ENCODE data around the gene USP40.
A peak's percentile ranks its signal among the peaks of the same experiment; 100 is the strongest.

The USP40 gene

DNA sequence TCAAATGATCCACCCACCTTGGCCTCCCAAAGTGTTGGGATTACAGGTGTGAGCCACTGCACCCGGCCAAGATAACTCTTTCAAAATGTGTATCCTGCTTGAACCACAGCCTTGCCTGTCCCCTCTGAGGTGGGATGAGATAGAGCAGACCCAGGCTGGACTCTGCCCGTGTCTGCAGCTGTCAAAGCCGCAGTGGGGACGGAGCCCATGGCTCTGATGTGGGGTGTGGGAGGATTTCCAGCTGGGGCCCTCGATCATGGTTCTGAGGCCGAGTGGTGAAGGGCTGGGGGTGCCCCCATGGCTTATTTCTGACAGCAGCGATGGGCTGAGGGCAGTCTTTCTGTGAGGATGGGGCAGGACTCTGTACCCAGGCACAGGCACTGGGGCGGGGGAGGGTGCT is 107.8 kb downstream of the USP40 start:
- no peak for DNase-seq (ENCODE audit: low read depth)

DNA sequence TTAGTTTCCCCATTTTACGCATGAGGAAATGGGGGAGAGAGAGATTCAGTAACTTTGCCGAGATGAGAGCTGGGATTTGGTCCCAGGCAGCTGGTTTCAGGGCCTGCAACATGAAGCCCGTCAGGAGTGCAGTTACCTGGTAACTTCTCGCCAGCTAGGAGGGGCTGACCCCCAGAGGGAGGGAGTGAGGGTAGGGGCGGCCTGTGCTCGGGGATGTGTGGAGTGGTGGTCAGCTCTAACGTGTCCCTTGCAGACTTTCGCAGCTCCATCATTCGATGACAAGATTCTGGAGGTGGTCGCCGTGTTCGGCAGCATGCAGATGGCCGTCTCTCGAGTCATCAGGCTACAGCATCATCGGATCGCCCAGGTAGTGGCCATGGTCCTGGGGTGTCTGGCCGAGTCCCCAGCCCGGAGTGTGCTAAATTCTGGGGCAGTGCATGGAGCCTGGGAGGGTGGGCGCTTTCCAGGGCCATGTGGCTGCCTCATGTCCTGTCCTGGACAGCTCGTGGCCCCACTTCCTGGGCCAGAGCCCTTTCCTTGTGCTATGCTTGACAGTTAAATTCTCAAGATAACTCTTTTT is 108.5 kb downstream of the USP40 start:
- no peak for DNase-seq (ENCODE audit: low read depth)

DNA sequence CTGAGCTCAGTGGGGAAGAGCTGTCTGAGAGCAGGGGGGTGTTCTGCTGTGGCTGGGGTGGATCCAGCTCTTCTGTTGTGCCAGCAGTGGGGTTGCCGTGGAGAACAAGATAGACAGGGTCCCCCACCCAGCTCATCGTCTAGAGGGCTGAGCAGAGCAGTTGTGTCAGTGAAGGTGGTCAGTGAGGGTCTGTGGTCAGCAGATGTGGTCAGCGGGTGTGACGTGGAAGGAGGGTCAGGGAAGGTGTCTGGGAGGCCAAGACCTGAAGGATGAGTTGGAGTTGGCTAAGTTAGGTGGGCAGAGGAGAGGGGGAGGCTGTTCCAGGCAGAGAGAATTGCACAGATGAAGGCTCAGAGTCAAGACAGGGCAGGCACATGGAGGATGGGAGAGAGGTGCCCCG is 109.2 kb downstream of the USP40 start:
- no peak for DNase-seq (ENCODE audit: low read depth)

DNA sequence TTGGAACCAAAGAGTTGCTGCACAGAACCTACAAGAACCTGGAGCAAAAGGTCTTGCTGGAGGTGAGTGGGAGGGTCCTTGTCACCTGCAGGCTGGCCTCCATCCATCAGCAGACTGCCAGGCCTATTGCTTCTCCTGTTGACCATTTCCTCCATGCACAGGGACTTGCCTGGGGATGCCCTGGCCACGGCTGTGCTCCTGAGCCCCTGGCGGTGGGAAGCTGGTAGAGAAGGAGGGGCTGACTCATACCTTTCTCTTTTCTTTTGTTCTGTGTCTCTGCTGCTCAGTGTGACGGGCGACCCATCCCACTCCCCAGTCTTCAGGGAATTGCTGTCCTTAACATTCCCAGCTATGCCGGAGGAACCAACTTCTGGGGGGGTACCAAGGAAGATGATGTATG is 109.6 kb downstream of the USP40 start:
- no peak for DNase-seq (ENCODE audit: low read depth)

DNA sequence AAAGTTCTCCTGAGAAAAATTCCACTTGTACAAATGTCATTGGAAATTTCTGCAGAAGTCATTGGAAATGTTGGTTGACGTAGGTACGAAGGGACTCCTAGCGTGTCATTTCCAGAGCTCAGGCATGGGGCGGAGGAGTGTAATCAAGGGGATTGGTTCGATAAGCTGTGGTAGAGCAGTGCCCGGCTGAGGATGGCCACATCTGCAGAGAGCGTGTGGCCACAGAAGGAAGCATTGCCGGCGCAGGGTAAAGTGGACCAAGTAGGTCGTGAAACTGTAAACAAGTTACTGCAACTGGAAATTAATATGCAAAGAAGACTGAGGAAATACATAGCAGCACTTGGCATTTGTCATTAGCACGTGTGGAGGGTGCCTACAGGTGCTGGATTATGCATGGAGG is 110.5 kb downstream of the USP40 start:
- no peak for DNase-seq (ENCODE audit: low read depth)

DNA sequence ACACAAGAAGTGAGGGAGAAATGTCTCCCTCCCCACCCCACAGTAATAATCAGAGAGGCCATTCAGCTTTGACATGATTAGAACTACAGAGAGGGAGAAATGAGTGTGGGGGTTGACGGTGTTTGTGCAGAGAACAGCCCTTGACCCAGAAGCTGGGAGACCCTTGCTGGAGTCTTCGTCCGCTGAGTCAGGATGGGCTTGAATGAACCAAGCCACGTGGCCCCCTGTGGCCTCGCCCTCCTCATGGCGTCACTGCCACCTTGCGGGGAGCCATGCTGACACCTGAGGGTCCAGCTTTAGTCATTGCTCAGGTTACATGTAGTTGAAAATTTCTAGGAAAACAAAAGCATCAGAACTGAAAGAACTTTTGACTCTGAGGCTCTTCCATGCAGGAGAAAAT is 111.1 kb downstream of the USP40 start:
- DNase-seq (ENCODE audit: low read depth), result no peak

DNA sequence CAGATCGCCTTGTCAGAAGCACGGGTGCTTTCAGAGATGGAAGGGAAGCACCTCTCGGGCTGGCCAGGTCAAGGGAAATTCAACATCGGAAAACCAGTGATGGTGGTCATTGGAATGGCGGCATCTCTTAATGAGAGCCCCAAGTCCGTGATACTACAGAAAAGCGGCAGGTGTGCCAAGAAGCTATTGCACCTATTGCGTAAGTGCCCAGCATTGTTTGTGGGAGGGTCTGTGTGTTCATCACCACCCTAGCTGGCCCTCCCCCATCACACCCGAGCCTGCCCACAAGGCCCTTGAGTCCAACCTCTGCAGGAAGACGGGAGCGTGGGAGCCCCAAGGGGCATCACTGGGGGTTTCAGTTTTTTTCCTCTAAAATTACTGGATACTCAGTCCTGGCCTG is 111.6 kb downstream of the USP40 start:
- no peak for DNase-seq (ENCODE audit: low read depth)

DNA sequence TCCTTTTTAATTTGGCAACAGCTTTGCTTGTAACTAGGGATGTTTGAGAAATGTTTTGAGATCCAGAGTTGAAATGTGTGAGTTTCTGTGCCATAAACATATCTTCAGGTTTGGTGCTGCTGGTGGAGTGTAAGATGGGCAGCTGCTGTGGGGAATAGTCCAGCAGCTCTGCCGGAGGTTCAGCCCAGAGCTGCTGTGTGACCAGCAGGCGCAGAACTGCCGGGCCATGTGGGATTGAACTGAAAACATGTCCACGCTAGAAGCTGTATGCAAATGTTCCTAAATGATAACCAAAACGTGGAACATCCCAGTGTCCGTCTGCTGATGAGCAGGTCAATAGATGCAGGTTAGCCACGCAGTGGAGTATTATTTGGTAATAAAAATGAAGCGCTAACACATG is 112.7 kb downstream of the USP40 start:
- DNase-seq (ENCODE audit: low read depth), result no peak

DNA sequence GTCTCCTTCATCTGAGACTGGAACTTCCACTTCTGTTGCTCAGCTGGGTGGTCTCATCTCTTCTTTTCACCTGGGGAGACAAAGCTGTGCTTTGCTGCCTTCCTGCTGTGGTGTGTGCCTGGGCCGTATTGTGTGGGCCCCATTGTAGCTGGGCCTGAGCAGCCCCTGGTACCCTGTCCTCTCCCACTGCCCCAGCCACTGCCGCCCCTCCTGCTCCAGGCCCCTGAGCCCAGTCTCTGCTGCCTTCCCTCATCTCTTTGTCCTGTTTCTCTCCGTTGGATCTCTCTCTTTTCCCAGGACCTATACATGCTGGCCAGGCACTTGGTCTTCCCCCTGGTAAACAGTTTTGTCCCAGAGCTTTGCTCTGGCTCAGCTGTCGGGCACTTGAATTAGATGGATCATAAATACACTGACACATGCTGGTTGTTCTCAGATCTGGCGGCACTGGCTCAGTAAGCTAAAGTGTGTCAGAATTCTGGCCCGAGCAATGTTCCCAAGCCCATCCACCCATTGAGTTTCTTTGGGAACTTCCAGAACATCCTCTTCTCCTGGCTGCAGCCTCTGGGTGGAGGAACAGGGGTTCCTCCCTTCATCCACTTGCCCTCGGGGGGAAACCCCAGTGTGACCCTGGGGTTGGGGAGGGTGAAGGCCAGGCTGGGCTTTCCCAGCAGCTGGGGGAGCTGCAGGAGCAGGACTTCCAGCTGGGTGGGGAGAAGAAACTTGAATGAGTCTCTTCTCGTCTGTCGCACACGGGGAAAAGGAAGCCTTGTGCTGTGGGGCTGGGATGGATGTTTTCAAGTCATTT is 113.3 kb downstream of the USP40 start:
- no peak for DNase-seq (ENCODE audit: low read depth)

DNA sequence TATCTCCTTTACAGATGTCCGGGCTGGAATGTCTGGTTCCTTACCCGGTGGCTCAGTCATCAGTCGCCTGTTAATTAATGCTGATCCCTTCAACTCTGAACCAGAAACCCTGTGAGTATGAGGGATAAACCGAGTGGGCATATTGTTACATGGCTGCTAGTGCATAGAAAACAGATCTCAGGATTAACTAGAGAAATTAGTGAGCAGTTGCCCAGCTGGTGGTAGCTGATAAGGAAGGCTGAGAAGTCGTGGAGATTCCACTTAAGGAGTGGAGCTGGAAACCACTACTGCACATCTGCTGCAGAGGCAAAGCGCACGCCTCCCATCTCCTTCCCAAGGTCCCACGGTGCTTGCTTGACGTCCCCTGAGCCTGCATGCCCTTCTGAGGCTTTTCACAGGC is 114.6 kb downstream of the USP40 start:
- DNase-seq (ENCODE audit: low read depth), result no peak

DNA sequence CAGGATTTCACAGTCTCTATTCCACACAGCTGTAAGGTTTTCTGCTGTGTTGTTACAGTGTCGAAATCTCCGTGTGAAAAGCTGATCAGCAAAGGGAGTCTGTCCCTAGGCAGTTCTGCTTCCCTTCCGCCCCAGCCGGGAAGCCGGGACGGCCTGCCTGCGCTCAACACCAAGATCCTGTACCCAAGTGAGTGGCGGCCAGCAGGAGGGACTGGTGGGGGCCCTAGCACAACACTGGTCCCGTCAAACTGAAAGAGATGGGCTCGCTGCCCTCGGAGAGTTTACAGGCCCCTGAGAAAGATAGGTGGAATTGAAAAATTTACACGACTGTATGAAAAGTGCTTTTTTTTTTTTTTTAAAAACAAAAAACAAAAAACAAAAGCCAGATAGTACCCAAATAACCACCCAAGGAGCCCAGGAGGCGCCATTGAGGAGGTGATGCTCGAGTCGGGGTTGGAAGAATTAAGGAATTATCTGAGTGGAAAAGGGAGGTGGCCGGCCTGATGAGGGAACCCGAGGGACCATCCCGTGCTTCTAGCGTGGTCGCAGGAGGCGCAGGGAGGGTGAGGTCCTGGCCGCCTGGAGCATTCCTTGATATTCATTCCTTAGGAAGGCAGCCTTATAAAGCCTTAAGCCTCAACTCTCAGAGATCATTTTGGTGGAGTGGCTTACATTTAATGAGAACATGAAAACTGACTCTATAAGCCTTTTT is 115.6 kb downstream of the USP40 start:
- DNase-seq (ENCODE audit: low read depth), result no peak

DNA sequence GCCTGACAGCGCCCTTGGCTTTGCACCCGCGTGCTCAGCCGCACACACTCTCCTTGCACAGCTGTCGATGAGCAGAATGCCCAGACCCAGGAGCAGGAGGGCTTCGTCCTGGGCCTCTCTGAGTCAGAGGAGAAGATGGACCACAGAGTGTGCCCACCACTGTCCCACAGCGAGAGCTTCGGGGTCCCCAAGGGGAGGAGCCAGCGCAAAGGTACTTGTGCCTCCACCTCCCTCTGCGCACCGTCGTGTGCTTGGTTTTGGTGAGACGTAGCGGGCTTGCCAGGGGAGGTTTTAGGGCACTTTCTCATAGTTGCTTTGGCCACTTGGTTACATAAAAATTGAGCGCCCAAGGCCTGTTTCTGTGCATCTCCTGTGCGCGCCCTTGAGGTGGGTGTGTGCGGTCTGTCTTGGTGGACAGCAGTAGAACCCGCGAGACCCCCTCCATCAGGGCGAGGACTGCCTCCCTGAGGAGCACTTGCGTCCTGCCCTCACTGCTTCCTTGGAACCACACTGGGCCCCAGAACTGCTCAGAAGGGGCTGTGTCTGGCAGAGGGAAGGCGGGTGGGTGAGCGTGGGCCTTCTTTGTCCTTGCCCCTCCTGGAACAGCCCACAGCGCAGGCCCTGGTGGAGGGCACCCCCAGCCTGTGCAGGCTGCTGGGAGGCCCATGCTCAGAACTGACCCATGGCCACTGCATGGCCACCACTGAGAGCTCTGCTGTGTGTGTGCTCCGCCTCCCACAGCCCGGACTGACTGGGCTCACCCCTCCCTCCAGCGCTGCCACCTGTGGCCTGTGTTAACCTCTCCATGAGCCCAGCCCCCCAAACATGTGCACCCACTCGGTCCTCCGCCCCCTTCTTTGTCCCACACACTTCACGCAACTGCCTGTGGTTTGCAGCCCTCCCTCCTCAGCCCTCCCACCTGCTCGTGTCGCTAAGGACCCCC is 116.4 kb downstream of the USP40 start:
- DNase-seq (ENCODE audit: low read depth), result no peak

DNA sequence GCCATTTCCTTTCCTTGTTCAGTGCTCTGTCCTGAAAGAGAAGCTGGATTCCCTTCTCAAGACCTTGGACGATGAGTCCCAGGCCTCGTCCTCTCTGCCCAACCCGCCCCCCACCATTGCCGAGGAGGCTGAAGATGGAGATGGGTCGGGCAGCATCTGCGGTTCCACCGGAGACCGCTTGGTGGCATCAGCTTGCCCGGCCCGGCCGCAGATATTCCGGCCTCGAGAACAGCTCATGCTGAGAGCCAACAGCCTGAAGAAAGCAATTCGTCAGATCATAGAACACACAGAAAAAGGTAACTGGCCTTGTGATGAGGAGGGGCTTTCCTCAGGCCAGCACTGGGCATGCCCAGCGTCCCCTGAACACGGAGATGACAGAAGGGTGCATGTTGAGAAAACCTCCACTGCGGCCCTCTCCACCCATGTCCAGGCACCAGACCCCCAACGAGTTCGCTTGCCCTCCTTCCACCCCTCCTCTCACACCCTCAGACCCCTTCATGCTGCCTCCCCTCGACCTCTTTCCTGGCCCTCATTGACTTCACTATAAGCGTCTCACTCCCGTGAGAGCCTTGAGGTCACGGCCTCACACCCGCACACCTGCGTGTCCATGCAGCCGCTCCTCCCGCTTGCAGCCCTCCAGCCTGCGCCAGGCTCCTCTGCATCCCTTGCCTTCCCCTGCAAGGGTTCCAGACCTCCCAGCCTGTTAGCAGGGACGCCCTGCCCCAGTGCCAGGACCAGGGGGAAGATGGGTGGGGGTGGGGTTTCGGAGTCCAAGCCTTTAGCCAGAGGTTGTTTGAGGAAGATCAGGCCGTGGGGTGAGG is 117.3 kb downstream of the USP40 start:
- peak; percentile 18 for DNase-seq (ENCODE audit: low read depth)

DNA sequence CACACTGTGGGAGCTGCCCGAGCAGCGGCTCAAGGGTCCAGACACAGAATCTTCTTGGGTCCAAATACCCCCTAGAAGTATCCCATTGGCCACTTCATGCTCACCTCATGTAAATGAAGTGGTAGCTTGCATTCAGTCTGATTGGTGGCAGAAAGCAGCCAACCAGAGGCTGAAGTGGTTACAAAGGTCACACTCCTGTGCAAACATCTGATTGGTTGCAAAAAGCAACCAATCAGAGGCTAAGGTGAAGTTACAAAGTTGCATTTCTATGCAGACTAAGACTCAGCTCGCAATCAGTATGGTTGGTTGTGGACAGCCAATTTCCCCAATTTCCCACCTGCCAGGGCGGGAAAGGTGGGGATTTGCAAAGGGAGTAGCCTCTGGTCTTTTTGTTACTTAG is 118.0 kb downstream of the USP40 start:
- DNase-seq (ENCODE audit: low read depth), result no peak

DNA sequence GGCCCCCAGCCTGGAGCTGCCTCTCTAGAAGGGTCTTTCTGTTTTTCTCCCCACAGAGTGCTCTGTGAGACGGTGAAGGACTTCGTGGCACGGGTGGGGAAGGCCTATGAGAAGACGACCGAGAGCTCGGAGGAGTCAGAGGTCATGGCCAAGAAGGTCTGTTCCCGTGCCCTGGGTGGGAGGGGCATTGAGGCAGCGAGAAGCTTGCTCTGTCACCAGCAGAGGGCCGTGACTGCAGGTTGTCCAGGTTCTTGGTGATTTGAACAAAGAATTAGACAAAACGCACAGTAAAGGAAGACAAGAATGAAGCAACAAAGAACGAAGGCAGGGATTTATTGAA is 118.4 kb downstream of the USP40 start:
- no peak for DNase-seq (ENCODE audit: low read depth)

DNA sequence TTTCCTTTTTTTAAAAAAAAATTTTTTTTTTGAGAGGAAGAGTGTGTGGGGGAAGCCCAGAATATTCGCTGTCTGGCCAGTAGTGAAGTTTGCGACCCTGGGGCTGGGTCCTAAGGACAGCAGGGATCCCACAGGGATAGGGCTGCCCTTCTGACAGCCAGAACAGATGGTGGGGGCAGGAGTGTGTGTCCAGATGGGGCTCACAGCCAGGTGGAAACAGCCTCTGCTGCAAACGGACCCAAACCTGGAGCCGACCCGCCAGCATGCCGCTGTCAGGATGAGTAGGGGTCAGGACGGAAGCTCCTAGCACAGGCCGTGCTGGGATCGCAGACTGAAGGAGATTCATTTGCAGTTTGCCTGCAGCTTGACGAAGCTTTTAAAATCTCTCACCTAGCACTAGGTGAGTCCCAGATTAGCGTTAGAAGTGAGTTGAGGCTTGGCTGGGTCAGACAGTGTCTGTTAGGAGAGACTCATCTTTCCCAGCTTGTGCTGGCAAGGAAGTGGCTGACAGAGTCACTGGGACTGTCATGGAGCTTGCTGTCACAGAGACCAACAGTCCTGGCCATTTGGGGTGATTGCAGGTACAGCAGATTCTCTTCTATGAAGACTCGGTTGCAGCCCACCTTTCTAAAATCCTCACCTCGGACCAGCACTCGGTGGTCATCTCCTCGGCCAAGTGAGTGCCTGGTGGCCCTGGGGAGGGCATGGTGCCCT is 118.9 kb downstream of the USP40 start:
- no peak for DNase-seq (ENCODE audit: low read depth)

DNA sequence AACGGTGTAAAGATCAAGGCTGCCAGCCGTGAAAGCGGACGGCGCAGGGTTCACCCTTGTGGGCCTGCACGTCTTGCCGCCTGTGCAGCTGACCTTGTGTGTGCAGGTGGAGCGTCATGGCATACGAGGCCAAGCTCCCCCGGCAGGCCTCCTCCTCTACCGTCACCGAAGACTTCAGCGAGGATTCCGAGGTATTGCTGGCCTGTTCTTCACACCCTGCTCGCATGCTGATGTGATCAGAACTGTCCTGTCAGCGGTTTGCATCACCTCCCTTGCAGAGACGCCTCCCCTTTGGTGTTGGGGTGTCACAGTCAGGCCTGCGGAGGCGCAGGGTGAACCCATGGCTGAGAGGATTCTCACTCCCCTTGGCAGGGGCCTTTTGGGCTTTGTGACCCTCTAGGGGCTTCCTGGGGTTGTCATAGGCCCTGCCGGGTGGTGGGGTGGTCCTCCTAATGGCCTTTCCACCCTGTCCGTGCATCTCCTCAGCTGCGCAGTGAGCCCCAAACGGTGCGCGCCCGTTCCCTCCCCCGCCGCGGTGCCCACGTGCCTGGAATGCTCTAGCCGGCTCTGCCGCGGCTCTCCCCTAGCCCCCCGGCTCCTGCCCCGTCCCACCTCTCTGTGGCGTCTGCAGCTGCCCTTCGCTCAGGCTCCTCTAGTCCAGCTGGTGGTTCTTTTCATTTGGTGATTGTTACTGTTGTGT is 119.8 kb downstream of the USP40 start:
- no peak for DNase-seq (ENCODE audit: low read depth)

DNA sequence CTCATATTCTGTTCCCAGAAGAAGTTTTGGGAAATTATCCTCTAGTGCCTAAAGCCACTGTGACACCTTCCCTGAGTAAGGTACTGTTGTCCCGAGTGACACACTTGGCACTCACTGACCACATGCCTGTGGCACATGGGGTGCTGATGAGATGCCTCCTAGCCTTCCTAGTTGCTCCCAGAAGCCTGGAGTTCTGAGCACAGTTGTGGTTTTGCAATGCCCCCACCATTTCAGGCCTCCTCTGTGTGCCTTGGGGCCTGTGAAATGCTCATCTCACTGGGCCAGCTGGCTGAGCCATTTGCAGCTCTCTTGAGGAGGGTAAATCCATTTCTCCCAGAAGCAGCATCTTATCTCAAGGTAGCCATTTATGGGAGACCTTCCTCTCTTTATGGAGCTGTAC is 120.5 kb downstream of the USP40 start:
- DNase-seq (ENCODE audit: low read depth), result no peak

DNA sequence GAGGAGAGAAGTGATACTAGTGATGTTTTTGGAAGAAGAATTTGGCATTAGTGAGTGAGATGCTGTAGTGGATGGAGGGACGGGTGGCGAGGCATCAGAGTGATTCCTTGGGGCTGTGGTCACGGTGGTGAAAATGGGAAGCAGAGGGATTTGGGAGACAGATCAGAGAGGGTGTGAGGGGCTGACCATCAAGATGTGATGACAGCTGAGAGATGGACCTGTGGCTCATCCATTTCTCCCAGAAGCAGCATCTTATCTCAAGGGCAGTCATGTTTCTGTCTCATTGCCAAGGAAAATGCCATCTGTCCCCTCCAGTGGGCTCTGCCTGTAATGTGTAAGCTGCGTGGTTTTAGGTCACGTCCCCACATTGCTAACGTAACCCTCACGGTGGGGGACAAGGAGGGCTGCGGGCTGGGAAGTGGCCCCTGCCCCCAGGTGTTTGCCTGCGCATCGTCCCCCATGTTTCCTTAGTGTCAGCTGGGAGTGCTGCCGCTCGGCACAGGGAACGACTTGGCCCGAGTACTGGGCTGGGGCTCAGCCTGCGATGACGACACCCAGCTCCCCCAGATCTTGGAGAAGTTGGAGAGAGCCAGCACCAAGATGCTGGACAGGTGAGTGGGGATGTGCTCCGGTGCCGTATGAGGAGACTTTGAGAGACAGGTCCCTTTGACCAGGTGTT is 121.3 kb downstream of the USP40 start:
- DNase-seq (ENCODE audit: low read depth), result no peak

DNA sequence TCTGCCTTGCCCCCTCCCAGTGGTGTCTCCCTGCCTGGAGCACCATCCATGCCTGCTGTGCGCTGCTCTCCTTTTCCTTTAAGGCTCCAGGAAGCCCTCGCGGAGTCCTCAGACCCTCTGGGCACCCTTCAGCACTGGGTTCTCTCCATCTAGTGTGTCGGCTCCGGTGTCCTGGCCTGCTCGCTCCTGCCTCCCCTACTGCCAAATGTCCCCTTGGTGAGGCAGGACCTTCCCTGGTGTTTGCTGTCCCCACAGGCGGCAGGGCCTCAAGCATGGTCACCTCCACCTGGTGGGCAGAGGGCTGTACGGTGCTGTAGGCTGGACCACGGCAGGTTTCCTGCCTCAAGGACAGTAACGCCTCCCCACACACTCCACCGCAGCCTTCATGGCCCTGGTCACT is 122.1 kb downstream of the USP40 start:
- no peak for DNase-seq (ENCODE audit: low read depth)
